ENCODE results near the gene MED13.

DNA sequence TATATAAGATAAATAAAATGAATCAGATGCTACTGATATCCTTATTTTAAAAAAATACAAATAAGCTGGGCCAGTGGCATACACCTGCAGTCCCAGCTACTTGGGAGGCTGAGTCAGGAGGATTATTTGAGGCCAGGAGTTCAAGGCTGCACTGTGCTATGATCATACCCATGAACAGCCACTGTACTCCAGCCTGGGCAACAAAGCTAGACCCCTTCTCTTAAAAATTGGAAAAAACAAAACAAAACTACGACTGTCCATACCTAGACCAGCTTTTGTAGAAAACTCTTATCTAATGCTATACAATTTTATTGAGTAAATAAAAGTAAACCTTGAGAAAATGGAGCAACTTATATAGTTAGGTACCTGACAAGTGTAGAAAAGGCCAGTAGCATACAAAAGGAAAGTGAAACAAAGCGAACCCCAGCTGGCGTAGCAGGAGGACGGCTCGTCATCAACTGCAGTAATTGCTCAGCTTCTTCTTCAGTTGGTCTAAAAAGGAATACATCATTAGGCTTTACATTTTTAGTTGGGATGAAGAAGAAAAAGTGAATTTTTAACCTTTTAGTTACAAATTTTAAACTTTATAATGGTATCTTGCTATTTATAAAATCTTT lies 160.9 kb downstream of the MED13 start:
- TF ChIP-seq CTCF (IDR thresholded peaks at IDR 0.05) (no peak), POLR2AphosphoS5 (IDR thresholded peaks at IDR 0.05) (no peak), POLR2A (IDR thresholded peaks at IDR 0.05) (no peak)
